GM12864 (cell line): ENCODE results near the gene PRKAG2.
A peak's percentile ranks its signal among the peaks of the same experiment; 100 is the strongest.

ENCODE experiments used
- DNase-seq: peaks from one replicate; pipeline ENCODE4 v3.0.0-alpha.2; 2011; ENCODE audit warnings: low read depth
- H3K4me3 ChIP-seq: 2 replicates; pipeline ENCODE4 v1.5.1; 2011; ENCODE audit warnings: mild to moderate bottlenecking, low read depth, low read length, control low read depth
- TF ChIP-seq, protein P1 (sequence below): IDR thresholded peaks from 2 replicates; pipeline ENCODE4 v1.5.1; 2011; ENCODE audit warnings: low read depth, mild to moderate bottlenecking, moderate library complexity, low read length, control low read depth, inconsistent platforms; ENCODE audit errors: missing control alignments

Gene PRKAG2

DNA sequence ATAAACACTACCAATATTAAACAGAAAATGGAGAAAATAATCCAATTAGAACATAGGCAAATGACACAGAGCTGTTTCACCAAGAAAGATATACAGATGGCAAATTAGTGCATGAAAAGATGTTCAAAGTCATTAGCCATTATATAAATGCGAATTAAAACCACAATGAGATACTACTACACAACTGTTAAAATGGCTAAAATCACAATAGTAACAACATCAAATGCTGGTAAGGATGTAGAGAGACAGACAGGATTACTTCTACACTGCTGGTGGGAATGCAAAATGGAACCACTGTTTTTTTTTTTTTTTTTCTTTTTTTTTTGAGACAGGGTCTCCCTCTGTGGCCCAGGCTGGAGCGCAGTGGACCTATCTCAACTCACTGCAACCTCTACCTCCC is 242.3 kb downstream of the PRKAG2 start:
- DNase-seq = no peak
- no peak overlapping the region for H3K4me3 ChIP-seq
- TF ChIP-seq, protein P1, sequence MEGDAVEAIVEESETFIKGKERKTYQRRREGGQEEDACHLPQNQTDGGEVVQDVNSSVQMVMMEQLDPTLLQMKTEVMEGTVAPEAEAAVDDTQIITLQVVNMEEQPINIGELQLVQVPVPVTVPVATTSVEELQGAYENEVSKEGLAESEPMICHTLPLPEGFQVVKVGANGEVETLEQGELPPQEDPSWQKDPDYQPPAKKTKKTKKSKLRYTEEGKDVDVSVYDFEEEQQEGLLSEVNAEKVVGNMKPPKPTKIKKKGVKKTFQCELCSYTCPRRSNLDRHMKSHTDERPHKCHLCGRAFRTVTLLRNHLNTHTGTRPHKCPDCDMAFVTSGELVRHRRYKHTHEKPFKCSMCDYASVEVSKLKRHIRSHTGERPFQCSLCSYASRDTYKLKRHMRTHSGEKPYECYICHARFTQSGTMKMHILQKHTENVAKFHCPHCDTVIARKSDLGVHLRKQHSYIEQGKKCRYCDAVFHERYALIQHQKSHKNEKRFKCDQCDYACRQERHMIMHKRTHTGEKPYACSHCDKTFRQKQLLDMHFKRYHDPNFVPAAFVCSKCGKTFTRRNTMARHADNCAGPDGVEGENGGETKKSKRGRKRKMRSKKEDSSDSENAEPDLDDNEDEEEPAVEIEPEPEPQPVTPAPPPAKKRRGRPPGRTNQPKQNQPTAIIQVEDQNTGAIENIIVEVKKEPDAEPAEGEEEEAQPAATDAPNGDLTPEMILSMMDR = no peak

DNA sequence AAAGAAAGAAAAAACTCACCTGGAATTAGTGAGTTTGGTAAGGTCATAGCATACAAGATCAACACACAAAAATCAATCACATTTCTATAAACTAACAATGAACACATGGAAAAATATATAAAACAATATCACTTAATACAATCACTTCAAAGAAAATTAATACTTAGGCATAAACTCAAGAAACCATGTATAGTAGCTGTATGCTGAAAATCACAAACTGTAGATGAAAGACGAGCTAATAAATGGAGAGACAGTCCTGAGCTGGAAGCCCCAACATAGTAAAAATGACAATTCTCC is 243.5 kb downstream of the PRKAG2 start:
- no peak overlapping the region; the same call in 1 of the 2 replicates for H3K4me3 ChIP-seq
- TF ChIP-seq, protein P1 = no peak
- no peak for DNase-seq

DNA sequence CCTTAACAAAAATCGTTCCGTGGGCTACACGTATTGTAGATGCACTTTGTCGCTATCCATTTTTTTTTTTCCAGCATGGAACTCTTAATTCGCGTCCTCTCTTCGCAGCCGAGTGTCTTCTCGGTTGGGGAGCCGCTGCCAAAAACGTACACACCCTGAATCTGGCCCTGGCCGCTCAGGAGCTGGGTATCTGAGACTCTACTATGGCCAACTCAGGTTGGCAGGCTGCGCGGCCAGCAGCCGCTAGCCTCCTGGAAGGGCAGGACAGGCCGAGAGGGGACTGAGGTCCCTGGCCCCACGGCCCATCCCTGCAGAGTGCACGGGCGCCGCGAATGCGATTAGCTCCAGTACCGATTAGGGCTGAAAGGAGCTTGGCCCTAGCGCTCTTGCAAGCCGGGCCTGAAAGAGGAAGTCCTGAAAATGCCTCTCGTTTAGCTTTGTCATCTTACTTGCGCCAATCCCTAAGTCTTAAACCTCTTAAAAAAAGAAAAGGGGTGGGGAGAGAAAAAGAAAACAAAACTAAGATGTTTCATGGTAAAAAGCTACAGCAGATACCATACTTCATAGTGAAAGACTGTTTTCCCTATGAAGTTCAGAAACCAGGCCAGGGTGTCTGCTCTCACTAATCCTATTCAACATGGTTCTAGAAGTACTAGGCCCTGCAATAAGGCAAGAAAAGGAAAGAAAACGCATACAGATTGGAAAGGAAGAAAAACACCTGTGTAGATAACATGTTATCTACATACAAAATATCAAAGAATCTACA is 244.0 kb downstream of the PRKAG2 start:
- H3K4me3 ChIP-seq = peak overlapping the region; percentile 63
- TF ChIP-seq, protein P1 = no peak
- peak; percentile 90 for DNase-seq

DNA sequence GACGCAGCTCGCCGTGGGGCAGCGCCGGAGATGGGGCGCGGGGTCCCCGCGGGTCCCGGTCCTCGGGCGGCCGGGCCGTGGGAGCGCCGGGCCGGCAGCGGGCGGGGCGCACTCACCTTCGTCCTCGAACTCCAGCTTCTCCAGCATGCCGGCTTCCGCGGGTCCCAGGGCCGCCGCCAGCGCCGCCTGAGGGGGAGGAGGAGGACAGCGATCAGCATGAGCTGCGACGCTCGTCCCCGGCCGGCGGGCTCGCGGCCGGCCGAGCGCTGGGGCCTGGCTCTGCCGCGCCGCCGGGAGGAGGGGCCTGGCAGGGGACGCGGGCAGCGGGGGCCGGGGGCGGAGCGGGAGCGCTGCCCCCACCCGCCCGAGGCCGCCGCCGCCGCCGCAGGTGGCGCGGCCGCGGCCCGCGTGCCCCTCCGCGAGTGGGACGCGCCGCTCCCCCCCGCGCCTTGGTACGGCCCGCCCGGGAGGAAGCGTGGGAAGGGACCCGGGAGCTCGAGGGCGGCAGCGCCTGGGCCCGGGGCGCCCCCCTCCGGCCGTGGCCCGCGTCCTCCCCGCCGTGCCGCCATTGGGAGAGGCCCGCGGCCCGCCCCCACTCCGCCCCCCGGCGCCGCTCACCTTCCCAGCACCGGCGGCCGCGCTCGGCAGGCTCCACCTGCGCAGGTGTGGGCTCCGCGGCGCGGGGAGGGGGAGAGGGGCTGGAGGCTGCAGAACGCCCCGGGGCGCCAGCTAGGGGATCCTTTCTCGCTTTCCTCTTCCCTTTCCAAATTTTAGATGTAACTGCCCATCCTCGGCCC is 244.8 kb downstream of the PRKAG2 start:
- peak overlapping the region; percentile 74 for H3K4me3 ChIP-seq
- TF ChIP-seq, protein P1 = peak; percentile 45
- DNase-seq = peak; percentile 40

DNA sequence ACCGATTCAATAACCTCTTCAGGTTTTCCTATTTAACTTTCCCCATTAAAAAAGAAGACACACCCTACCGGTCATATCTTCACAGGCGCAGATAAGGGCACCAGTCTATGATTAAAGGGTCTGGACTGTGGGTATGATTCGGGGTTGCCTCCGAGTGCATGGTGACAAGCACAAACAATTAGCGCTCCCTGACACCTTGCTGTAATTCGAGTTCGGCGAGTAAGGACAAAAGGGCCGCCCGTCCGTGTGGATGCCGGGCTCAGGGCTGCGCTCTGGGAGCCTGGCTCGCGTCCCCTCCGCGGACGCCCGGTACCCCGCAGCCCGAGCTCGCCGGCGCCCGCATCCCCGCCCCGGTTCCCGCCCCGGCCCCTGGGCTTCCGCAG is 245.4 kb downstream of the PRKAG2 start:
- DNase-seq = no peak
- H3K4me3 ChIP-seq = peak overlapping the region; percentile 74
- TF ChIP-seq, protein P1 = peak; percentile 15

DNA sequence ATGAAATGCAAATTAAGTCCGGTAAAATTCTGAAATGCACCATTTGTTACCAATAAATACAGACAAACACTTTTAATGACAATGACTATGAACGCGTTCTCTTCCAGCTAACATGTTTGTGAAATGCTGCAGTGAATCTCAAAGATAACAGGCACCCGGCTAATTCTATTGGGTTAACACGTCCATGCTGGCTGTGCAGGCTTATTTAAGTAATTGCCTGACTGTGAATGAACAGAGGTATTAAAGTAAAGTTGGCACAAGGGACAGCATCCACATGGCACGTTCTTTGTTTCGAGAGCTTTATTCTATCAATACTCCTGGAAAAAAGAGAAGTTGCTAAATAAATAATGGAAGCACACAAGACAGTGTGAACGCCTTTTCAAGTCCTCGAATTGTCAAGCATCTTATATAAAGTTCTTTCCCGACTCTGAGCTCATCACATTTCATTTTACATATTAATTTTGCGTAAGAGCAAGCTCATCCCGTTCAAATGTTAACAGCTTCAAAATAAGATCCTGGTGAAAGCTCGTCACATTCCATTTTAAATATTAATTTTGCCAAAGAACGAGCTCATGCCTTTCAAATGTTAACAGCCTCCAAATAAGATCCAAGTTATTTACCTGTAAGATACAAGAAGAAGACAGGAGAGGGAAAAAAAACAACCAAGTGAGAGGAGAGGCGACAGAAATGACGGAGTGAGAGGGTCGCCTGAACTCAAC is 245.9 kb downstream of the PRKAG2 start:
- no peak for DNase-seq
- TF ChIP-seq, protein P1 = no peak
- H3K4me3 ChIP-seq = peak overlapping the region; percentile 74
